Measurements from ENCODE around the gene MLLT3.

The MLLT3 gene

DNA sequence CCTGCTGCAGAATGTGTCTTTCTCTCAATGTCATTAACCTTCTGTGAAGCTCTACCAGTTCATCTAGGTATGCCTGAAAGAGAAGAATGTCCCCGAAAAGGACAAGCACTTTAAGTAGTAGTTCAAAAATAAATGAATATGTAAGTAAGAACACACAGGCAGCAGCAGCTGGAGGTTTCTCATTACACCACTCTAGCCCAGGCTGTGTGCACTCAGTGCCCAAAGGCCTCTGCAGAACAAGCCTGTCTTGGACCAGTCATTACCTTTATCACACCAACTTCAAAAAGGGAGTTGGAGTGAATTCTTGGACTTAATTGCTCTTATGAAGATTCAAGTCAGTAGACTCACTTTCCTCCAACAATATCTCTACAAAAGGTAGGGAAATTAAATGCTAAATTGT, 268.8 kb downstream of the MLLT3 start:
- peak; percentile 20 for FAIRE-seq
- TF ChIP-seq POLR2A (IDR thresholded peaks at IDR 0.05; ENCODE audit: low read depth, low read length) (no peak), PAX5 (IDR thresholded peaks at IDR 0.05; ENCODE audit: insufficient read depth, low read length, severe bottlenecking) (no peak), POU2F2 (IDR thresholded peaks at IDR 0.05; ENCODE audit: low read depth, low read length) (no peak), TAF1 (IDR thresholded peaks at IDR 0.05; ENCODE audit: low read depth, low read length) (no peak)
- DNase-seq (ENCODE audit: insufficient read length, low spot score): no peak

DNA sequence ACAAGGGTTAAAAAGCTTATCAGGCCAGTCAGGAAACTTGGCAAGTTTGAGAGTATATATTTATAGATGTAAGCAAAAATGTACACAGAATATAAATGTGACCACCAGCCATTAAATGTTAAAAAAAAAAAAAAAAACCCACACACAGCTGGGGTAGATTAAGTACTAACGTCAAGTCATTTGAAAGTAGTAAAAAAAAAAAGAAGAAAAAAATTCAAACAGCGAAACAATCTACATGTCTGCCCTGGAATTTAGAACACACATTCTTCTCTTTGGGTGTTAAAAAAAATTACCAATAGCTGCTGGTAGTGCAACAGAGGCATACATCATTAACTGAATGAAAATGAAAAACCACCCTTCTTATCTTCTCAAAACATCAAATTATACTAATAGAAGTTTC, 269.7 kb downstream of the MLLT3 start:
- TF ChIP-seq SPI1 (IDR thresholded peaks at IDR 0.05; ENCODE audit: low read depth, low read length) (no peak), POU2F2 (IDR thresholded peaks at IDR 0.05; ENCODE audit: low read depth, low read length) (no peak), TAF1 (IDR thresholded peaks at IDR 0.05; ENCODE audit: low read depth, low read length) (no peak), POLR2AphosphoS5 (IDR thresholded peaks at IDR 0.05; ENCODE audit: low read depth, low read length) (no peak), POLR2A (IDR thresholded peaks at IDR 0.05; ENCODE audit: low read depth, low read length) (no peak), PAX5 (IDR thresholded peaks at IDR 0.05; ENCODE audit: insufficient read depth, low read length, severe bottlenecking) (no peak)
- DNase-seq (ENCODE audit: insufficient read length, low spot score): no peak
- FAIRE-seq: no peak

GRCh38 chr9:20351715-20352114, 270.6 kb downstream of the MLLT3 start:
- no peak for DNase-seq (ENCODE audit: insufficient read length, low spot score)
- FAIRE-seq: no peak
- no peak for TF ChIP-seq POLR2A (IDR thresholded peaks at IDR 0.05; ENCODE audit: low read depth, low read length)
- no peak for TF ChIP-seq SPI1 (IDR thresholded peaks at IDR 0.05; ENCODE audit: low read depth, low read length)
- TF ChIP-seq POU2F2 (IDR thresholded peaks at IDR 0.05; ENCODE audit: low read depth, low read length): no peak
- TF ChIP-seq POLR2AphosphoS5 (IDR thresholded peaks at IDR 0.05; ENCODE audit: low read depth, low read length): no peak
- no peak for TF ChIP-seq TAF1 (IDR thresholded peaks at IDR 0.05; ENCODE audit: low read depth, low read length)
- no peak for TF ChIP-seq PAX5 (IDR thresholded peaks at IDR 0.05; ENCODE audit: insufficient read depth, low read length, severe bottlenecking)

DNA sequence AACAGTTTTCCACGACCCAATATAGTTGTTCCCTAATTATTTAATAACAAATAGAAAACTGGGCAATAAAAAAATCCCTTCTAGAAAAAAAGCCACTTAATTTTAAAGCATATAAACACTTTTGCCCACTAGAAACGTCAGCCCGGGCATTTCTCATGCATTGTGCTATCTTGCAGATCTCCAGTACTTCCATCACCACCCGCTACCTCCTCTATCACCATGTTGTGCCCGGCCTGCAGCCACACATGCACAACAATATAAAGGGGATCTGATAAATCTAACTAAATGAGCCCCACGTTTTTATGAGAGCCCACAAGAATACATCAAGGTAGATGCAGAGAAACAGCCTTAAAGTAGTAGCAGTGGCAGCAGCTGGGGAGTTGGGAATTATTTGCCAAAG, 272.7 kb downstream of the MLLT3 start:
- FAIRE-seq (no peak), DNase-seq (ENCODE audit: insufficient read length, low spot score) (no peak)
- TF ChIP-seq SPI1 (IDR thresholded peaks at IDR 0.05; ENCODE audit: low read depth, low read length) (no peak), POLR2AphosphoS5 (IDR thresholded peaks at IDR 0.05; ENCODE audit: low read depth, low read length) (no peak), TAF1 (IDR thresholded peaks at IDR 0.05; ENCODE audit: low read depth, low read length) (no peak), POU2F2 (IDR thresholded peaks at IDR 0.05; ENCODE audit: low read depth, low read length) (no peak), PAX5 (IDR thresholded peaks at IDR 0.05; ENCODE audit: insufficient read depth, low read length, severe bottlenecking) (no peak)

DNA sequence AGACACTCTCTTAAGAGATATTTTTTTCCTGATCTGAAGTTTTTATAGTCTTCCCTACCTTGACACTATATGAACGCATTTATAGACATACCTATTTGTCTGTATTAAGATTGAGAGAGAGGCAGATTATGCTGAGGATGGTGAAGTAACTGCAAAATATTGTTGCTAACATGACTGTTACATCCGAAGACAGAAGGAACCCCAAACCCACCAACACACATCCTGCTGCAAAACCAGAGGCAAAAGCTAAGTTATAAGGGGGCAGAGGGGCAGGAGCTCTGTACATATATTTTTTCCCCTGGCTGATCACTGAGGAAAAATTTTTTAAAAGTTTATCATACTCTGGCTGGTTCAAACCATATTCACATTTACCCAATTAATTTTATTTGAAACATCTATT, 279.0 kb downstream of the MLLT3 start:
- no peak for FAIRE-seq

GRCh38 chr9:20340511-20340861, 281.8 kb downstream of the MLLT3 start:
- TF ChIP-seq POLR2AphosphoS5 (IDR thresholded peaks at IDR 0.05; ENCODE audit: low read depth, low read length): no peak
- no peak for TF ChIP-seq POU2F2 (IDR thresholded peaks at IDR 0.05; ENCODE audit: low read depth, low read length)
- no peak for TF ChIP-seq POLR2A (IDR thresholded peaks at IDR 0.05; ENCODE audit: low read depth, low read length)
- no peak for TF ChIP-seq PAX5 (IDR thresholded peaks at IDR 0.05; ENCODE audit: insufficient read depth, low read length, severe bottlenecking)
- TF ChIP-seq SPI1 (IDR thresholded peaks at IDR 0.05; ENCODE audit: low read depth, low read length): no peak
- DNase-seq (ENCODE audit: insufficient read length, low spot score): no peak
- FAIRE-seq: no peak

More for the DNA sequence above, 279.0 kb downstream of the MLLT3 start:
- DNase-seq (ENCODE audit: insufficient read length, low spot score): no peak
- TF ChIP-seq POU2F2 (IDR thresholded peaks at IDR 0.05; ENCODE audit: low read depth, low read length) (no peak), POLR2AphosphoS5 (IDR thresholded peaks at IDR 0.05; ENCODE audit: low read depth, low read length) (no peak), POLR2A (IDR thresholded peaks at IDR 0.05; ENCODE audit: low read depth, low read length) (no peak), SPI1 (IDR thresholded peaks at IDR 0.05; ENCODE audit: low read depth, low read length) (no peak), TAF1 (IDR thresholded peaks at IDR 0.05; ENCODE audit: low read depth, low read length) (no peak), PAX5 (IDR thresholded peaks at IDR 0.05; ENCODE audit: insufficient read depth, low read length, severe bottlenecking) (no peak)

GRCh38 chr9:20335668-20336332, 286.5 kb downstream of the MLLT3 start:
- FAIRE-seq (no peak), DNase-seq (ENCODE audit: insufficient read length, low spot score) (no peak)
- TF ChIP-seq SPI1 (IDR thresholded peaks at IDR 0.05; ENCODE audit: low read depth, low read length) (no peak), POLR2AphosphoS5 (IDR thresholded peaks at IDR 0.05; ENCODE audit: low read depth, low read length) (peak; percentile 61; the same call in 1 of the 2 replicates)

GRCh38 chr9:20333991-20334390, 288.3 kb downstream of the MLLT3 start:
- DNase-seq (ENCODE audit: insufficient read length, low spot score) (no peak), FAIRE-seq (no peak)
- TF ChIP-seq TAF1 (IDR thresholded peaks at IDR 0.05; ENCODE audit: low read depth, low read length) (no peak), POU2F2 (IDR thresholded peaks at IDR 0.05; ENCODE audit: low read depth, low read length) (no peak), POLR2AphosphoS5 (IDR thresholded peaks at IDR 0.05; ENCODE audit: low read depth, low read length) (no peak), SPI1 (IDR thresholded peaks at IDR 0.05; ENCODE audit: low read depth, low read length) (no peak), PAX5 (IDR thresholded peaks at IDR 0.05; ENCODE audit: insufficient read depth, low read length, severe bottlenecking) (no peak), POLR2A (IDR thresholded peaks at IDR 0.05; ENCODE audit: low read depth, low read length) (no peak)

- no peak for DNase-seq (ENCODE audit: insufficient read length, low spot score)
- peak; percentile 35 for FAIRE-seq
- TF ChIP-seq TAF1 (IDR thresholded peaks at IDR 0.05; ENCODE audit: low read depth, low read length) (no peak), SPI1 (IDR thresholded peaks at IDR 0.05; ENCODE audit: low read depth, low read length) (no peak), POLR2AphosphoS5 (IDR thresholded peaks at IDR 0.05; ENCODE audit: low read depth, low read length) (no peak), PAX5 (IDR thresholded peaks at IDR 0.05; ENCODE audit: insufficient read depth, low read length, severe bottlenecking) (no peak), POLR2A (IDR thresholded peaks at IDR 0.05; ENCODE audit: low read depth, low read length) (no peak), POU2F2 (IDR thresholded peaks at IDR 0.05; ENCODE audit: low read depth, low read length) (no peak)
Observed at GRCh38 chr9:20331095-20331685, 291.1 kb downstream of the MLLT3 start.

DNA sequence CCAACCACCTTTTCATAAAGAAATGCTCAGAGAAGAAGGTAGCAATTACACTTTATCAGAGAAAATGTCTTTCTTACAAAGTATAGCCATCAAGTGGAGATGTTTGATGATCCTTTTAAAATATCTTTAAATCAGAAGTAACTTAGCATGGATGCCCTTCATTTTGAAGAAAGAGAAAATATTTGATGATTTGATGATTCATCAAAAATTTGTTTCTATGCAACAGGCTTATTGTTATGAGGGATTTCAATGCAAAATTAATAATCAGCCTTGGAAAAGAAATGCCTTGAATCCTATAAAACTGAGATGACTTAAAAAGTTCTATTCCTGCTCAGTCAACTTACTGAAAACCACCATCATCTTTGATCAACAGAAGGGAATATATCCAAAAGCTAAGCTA, 291.6 kb downstream of the MLLT3 start:
- FAIRE-seq: no peak
- no peak for TF ChIP-seq POLR2A (IDR thresholded peaks at IDR 0.05; ENCODE audit: low read depth, low read length)
- TF ChIP-seq POU2F2 (IDR thresholded peaks at IDR 0.05; ENCODE audit: low read depth, low read length): no peak

More for the DNA sequence above, 291.6 kb downstream of the MLLT3 start:
- DNase-seq (ENCODE audit: insufficient read length, low spot score): no peak
